Testis (tissue), 2 donors: ENCODE measurements around the gene E2F7.

Source experiments
- POLR2A ChIP-seq: fragments of 450-650 bp; IDR thresholded peaks from one replicate; pipeline ENCODE4 v1.6.1; 2017; ENCODE audit warnings: antibody characterized with exemption, mild to moderate bottlenecking, moderate library complexity
- TF ChIP-seq, protein P1 (sequence below), 3 experiments: fragments of 450-650 bp in 2 of 3; fragments of 200-600 bp in 1 of 3; sonication (generic) in 1 of 3; IDR thresholded peaks; one replicate each; pipeline ENCODE4 v1.5.1; 2016 to 2019; ENCODE audit warnings: antibody characterized with exemption in 3 of 3, mild to moderate bottlenecking in 2 of 3, moderate library complexity in 1 of 3

DNA sequence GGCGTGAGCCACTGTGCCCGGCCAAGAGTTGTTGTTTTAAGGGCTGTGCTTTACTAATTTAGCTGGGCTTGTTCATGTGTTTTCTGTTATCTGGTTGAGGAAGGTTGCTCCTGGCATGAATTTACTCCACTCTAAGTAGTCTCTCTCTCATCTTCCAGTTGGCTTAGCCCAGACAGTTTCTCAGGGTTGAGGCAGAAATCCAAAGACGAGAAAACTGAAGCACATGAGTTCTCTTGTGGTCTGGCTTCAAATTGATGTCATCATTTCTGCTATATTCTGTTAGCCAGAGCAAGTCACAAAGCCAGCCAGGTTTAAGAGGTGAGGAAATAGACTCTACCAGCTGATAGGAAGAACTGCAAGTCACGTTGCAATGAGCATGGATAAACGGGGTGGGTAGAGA lies 57.9 kb downstream of the E2F7 start:
- TF ChIP-seq, protein P1, sequence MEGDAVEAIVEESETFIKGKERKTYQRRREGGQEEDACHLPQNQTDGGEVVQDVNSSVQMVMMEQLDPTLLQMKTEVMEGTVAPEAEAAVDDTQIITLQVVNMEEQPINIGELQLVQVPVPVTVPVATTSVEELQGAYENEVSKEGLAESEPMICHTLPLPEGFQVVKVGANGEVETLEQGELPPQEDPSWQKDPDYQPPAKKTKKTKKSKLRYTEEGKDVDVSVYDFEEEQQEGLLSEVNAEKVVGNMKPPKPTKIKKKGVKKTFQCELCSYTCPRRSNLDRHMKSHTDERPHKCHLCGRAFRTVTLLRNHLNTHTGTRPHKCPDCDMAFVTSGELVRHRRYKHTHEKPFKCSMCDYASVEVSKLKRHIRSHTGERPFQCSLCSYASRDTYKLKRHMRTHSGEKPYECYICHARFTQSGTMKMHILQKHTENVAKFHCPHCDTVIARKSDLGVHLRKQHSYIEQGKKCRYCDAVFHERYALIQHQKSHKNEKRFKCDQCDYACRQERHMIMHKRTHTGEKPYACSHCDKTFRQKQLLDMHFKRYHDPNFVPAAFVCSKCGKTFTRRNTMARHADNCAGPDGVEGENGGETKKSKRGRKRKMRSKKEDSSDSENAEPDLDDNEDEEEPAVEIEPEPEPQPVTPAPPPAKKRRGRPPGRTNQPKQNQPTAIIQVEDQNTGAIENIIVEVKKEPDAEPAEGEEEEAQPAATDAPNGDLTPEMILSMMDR (IDR thresholded peaks at IDR 0.05): no peak
- no peak for TF ChIP-seq POLR2A
